HG02588 (cell line): ENCODE measurements around the gene SPRR2B.
"Not testable (repeated sequence)": the region's sequence is repeated elsewhere in the genome, so short reads cannot be mapped to it uniquely, and the experiment has no call there.

ENCODE experiments used
- ATAC-seq: cut with Tn5 transposase; IDR thresholded peaks from one replicate; pipeline ENCODE4 v1.9.1; 2021; ENCODE audit warnings: mild to moderate bottlenecking, moderate library complexity; ENCODE audit not compliant: unreplicated experiment

Gene SPRR2B

GRCh38 chr1:153071511-153071910 lies at the start of gene SPRR2B:
TSS of gene SPRR2B (minus strand) at chr1:153071611. CDS start at chr1:153070839, 772 bp downstream.
- ATAC-seq, result no peak

DNA sequence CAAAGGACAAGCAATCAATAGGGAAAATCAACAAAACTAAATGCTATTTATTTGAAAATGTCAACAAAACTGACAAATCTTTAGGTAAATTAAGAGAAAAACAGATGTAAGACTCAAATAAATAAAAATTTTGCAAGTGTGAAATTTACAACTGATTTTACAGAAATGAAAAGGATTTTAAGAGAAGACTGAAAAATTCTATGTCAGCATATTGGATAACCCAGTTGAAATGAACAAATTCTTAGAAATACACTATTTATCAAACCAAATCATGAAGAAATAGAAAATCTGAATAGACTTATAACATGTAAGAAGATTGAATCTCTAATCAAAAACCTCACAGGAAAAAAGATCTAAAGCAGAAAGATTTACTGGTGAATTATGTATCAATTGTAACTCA lies 49.5 kb upstream of the SPRR2B start:
- no peak for ATAC-seq

- ATAC-seq, result no peak
Observed at GRCh38 chr1:153119491-153119971, 48.1 kb upstream of the SPRR2B start.

GRCh38 chr1:153115264-153115663 lies 43.9 kb upstream of the SPRR2B start:
- not testable (repeated sequence) for ATAC-seq

DNA sequence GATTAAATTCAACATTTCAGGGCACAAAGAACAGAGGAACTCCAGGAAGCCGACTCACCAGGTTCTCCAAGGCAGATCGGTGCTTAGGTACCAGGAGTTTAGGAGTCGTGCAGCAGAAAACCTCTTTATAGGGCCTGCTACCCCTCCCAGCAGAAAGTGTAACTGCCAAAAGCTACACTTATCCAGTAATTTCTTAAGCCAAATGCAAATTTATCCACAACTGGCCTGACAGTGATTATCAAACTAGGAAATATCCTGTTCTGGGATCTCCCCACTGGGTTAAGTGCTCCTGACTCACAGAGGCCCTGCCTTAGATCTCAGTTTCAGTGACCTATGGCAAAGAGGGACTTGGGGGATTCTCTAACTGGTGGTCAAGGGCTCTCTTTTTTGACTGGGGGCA lies 42.0 kb upstream of the SPRR2B start, which contains the start of gene SPRR2F:
TSS of gene SPRR2F (minus strand) at position 101 of the 400 bp plus-strand sequence. CDS start 783 bp downstream, outside the sequence.
- no peak for ATAC-seq

DNA sequence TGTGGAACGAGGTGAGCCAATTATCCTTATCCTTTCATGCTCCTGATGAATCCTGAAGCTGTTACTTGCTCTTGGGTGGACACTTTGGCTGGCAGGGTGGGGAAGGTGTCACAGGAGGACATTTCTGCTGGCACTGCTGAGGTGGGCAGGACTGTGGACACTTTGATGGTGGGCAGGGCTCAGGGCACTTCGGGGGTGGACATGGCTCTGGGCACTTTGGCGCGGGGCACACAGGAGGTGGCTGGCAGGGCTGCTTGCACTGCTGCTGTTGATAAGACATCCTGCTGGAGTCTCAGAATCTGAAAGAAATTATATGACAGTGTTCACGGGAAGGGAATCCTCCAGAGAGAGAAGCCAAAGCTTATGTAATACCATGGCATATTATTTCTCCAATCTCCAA lies 41.0 kb upstream of the SPRR2B start:
- ATAC-seq, result not testable (repeated sequence)

DNA sequence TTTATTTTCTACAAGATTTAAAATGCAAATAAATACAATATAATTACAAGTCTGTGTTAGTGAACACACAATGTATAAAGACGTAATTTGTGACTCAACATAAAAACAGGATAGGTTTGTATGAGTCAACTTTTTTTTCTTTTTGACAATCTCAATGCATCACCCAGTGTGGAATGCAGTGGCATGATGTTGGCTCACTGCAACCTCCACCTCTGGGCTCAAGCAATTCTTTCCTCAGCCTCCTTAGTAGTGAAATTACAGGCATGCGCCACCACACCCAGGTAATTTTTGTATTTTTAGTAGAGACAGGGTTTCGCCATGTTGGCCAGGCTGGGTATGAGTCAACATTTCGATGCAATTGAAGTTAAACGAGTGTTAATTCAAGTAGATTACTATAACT lies 28.8 kb upstream of the SPRR2B start:
- no peak for ATAC-seq

DNA sequence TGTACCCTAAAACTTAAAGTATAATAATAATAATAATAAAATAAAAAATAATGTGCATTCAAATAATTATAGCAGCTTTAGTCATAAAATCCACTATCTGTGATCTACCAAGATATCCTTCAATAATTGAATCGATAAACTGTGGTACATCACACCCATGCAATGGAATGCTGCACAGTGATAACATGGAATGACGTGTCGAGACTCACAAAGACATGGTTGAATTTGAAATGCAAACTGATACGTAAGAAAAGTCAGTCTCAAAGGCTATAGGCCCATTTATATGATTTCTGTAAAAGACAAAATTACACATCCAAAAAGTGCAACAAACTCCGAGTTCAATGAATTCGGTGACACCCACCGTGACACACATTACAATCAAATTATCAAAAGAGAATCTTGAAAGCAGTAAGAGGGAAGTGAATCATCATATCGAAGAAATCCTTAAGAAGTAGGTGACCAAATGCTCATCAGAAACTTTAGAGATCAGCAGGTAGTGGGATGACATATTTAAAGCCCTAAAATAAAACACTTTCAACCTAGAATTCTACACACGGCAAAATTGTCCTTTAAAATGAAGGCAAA lies 28.1 kb upstream of the SPRR2B start:
- ATAC-seq, result no peak

DNA sequence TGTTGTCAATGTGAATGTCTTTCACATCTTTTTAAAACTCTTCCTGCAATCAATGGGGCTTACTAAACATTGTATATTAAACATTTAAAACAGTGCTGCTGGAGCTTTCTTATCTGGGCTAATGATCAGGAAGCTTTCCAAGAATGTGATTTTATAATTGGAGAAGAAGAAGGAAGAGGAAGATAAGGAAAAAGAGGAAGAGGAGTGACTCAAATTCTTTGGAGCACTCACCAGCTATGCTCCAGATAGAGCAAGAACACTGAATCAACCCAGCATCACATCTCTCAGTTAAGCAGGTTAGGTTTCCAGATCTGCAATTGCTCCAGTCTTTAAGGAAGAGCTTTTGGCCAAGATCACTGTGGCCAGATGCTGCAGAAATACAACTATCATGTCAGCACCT lies 24.4 kb upstream of the SPRR2B start:
- ATAC-seq, result no peak

DNA sequence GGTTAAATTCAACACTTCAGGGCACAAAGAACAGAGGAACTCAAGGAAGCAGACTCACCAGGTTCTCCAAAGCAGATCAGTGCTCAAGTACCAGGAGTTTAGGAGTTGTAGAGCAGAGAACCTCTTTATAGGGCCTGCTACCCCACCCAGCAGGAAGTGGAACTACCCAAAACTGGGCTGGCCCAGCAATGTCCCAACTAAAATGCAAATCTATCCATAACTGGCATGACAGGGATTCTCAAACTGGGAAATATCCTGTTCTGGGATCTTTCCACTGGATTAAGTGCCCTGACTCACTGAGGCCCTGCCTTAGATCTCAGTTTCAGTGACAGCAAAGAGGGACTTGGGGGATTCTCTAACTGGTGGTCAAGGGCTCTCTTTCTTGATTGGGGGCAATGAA lies 23.0 kb upstream of the SPRR2B start, which contains the start of gene SPRR2E:
TSS of gene SPRR2E (minus strand) at position 101 of the 400 bp plus-strand sequence. CDS start 775 bp downstream, outside the sequence.
- no peak for ATAC-seq

DNA sequence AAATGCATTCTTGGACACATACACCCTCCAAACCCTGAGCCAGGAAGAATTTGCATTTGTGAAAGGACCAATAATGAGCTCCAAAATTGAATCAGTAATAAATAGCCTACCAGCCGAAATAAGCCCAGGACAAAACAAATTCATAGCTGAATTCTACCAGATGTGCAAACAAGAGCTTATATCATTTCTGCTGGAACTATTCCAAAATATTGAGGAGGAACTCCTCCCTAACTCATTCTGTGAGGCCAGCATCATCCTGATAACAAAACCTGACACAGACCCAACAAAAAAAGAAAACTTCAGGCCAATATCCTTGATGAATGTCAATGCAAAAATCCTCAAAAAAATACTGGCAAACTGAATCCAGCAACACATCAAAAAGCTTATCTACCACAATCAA lies 16.2 kb upstream of the SPRR2B start:
- no peak for ATAC-seq

DNA sequence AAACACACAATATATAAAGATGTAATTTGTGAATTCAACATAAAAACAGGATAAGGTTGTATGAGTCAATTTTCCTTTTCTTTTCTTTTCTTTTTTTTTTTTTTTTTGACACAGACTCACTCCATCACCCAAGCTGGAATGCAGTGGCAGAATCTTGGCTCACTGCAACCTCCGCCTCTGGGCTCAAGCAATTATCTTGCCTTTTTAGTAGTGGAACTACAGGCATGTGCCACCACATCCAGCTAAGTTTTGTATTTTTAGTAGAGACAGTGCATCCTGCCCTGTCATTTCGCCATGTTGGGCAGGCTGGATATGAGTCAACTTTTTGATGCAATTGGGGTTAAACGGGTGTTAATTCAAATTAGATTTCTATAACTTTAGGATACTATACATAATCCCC lies 10.3 kb upstream of the SPRR2B start:
- ATAC-seq, result no peak

GRCh38 chr1:153072806-153073726 lies 1.7 kb upstream of the SPRR2B start:
- ATAC-seq, result no peak

- no peak for ATAC-seq
Observed at GRCh38 chr1:153070243-153070642, 1.2 kb downstream of the SPRR2B start.

GRCh38 chr1:153058826-153059784 lies 12.3 kb downstream of the SPRR2B start:
- ATAC-seq, result no peak

DNA sequence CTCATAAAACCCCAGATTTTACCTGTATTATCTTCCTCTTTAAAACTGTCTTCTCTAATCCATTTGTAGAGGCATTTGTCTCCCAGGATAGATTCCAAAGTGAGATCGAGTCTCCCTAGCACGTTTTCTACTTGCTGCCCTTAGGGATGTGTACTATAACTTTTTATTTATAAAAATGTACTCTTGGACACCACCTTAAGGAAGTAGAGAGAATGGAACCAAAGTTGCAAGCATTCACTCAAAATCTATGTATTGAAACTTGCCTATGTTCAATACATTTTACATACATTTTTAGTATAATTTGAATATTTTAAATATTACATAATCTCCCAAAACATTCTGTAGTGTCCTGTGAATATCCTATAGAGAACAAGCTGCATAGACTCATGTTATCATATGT lies 13.3 kb downstream of the SPRR2B start:
- no peak for ATAC-seq

DNA sequence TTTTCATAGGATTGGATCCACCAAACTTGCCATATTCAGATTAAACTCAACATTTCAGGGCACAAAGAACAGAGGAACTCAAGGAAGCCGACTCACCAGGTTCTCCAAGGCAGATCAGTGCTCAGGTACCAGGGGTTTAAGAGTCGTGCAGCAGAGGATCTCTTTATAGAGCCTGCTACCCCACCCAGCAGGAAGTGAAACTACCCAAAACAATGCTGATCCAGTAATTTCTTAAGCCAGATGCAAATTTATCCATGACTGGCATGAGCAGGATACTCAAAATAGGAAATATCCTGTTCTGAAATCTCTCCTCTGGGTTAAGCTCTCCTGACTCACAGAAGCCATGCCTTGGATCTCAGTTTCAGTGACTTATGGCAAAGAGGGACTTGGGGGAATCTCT lies 14.0 kb downstream of the SPRR2B start, which contains the start of gene SPRR2A:
TSS of gene SPRR2A (minus strand) at position 138 of the 400 bp plus-strand sequence. CDS start 777 bp downstream, outside the sequence.
- no peak for ATAC-seq

DNA sequence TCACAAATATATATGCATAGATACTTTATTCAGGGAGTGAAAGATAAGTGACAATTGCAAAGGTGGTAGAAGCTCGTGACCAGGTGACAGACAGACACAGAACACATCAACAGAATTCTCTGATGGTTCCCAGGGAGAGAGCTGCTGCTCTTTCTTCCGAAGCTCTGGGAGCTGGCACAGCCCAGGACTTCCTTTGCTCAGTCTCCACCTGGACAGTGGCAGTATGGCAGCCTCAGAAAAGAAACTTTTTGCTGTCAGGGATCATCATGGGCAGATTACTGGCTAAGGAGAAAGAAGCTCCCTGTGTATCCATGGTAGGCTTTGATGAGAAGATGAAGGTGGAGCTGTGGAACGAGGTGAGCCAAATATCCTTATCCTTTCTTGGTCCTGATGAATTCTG lies 15.3 kb downstream of the SPRR2B start:
- not testable (repeated sequence) for ATAC-seq

DNA sequence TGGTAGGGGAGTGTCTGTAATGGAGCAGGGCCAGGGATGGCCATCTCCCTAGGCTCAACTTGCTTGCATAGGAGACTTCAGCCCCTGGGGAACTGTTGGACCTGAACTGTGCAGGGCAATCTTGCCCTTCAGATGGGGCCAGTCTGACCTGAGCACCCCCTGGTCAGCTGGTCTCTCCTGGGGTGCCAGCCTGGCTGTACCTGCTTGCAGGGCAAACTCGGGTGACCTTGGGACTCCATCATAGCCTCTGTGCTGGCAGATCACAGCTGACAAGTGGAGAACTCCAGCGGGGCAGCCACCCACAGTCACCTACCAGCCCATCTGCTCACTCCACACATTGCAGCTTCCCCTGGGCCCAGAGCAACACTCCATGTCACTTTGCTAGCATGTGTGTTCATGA lies 22.2 kb downstream of the SPRR2B start:
- no peak for ATAC-seq

GRCh38 chr1:153040950-153041631 lies 30.3 kb downstream of the SPRR2B start, which contains the start of gene SPRR2D:
TSS of gene SPRR2D (minus strand) at chr1:153041120. CDS start at chr1:153040346, 774 bp downstream.
- no peak for ATAC-seq
